K562 (cell line): ENCODE measurements around the gene RPL27A. TPM values are rescaled to one million over a fixed set of nuclear protein-coding genes. Genes with fewer than 3 reads are reported as not detected.

Experiments
- ATAC-seq: fragments of 200-7000 bp; cut with Tn5 transposase; 3 replicates; pipeline ENCODE4 v1.9.1; 2020; ENCODE audit warnings: moderate library complexity
- BruUV-seq: library from RNA; stranded (reverse); fragments of 400-500 nt; replicated peaks from 2 replicates; lab custom pipeline; 2021; lab: Mats Ljungman, UMichigan
- CTCF ChIA-PET: fragments of 300-600 bp; formaldehyde crosslinking; extraction: SDS; loops from one replicate; lab custom pipeline; 2021; ENCODE audit warnings: low intra/inter-chr PET ratio; lab: Yijun Ruan, JAX
- POLR2A ChIA-PET: fragments of 300-600, 350-650 bp; sonication (Branson Sonifier 250); formaldehyde crosslinking; extraction: SDS; loops from one replicate; lab custom pipeline; 2021; ENCODE audit warnings: antibody characterized with exemption, inconsistent platforms; lab: Yijun Ruan, JAX
- DNase-seq, 4 experiments: peaks; one replicate each; pipeline versions ENCODE4 v3.0.0 to v3.0.0-alpha.2; 2011 to 2018; ENCODE audit warnings: low spot score in 3 of 4, mixed read lengths in 3 of 4; ENCODE audit errors: extremely low read depth in 1 of 4
- FAIRE-seq: peaks from 2 replicates; lab custom pipeline; 2011; peaks lifted over from hg19 to GRCh38; lab: Jason Lieb, UNC
- H2AFZ ChIP-seq: 2 replicates; pipeline ENCODE4 v1.6.0; 2011; ENCODE audit warnings: low read depth, low read length, control low read depth, inconsistent platforms
- H3K27ac ChIP-seq: fragments of 200-600 bp; 3 replicates; pipeline ENCODE4 v1.8.0; 2011; ENCODE audit warnings: low read depth, mild to moderate bottlenecking, control low read depth, inconsistent platforms, low read length, moderate library complexity, mixed read lengths; ENCODE audit errors: extremely low read depth
- H3K27me3 ChIP-seq, 2 experiments: fragments of 300-600 bp in 1 of 2; 2 replicates in 1 of 2; 3 replicates in 1 of 2; pipeline versions ENCODE4 v1.6.0 to v1.8.0; 2011; ENCODE audit warnings: inconsistent platforms in 2 of 2, low read length in 2 of 2, mild to moderate bottlenecking in 1 of 2, mixed read lengths in 1 of 2, moderate library complexity in 1 of 2; ENCODE audit not compliant: control insufficient read depth in 2 of 2, insufficient read depth in 2 of 2
- H3K36me3 ChIP-seq: fragments of 300-600 bp; 3 replicates; pipeline ENCODE4 v1.8.0; 2011; ENCODE audit warnings: mild to moderate bottlenecking, low read length, inconsistent platforms; ENCODE audit not compliant: control insufficient read depth, insufficient read depth
- H3K4me1 ChIP-seq, 2 experiments: fragments of 200-600 bp in 1 of 2; replicated peaks in 1 of 2; 2 replicates in 1 of 2; 3 replicates in 1 of 2; pipeline versions ENCODE4 v1.5.1 to v1.8.0; 2011; ENCODE audit warnings: inconsistent platforms in 2 of 2, low read length in 2 of 2, mild to moderate bottlenecking in 1 of 2, mixed read lengths in 1 of 2, moderate library complexity in 1 of 2; ENCODE audit not compliant: control insufficient read depth in 2 of 2, insufficient read depth in 2 of 2
- H3K4me2 ChIP-seq: 2 replicates; pipeline ENCODE4 v1.6.1; 2011; ENCODE audit warnings: low read length, control low read depth, inconsistent platforms, mixed read lengths; ENCODE audit not compliant: insufficient read depth
- H3K4me3 ChIP-seq: fragments of 200-600 bp; sonication (generic), shearing (Covaris generic); 2 replicates; pipeline ENCODE4 v1.5.1; 2016; ENCODE audit warnings: control low read depth, inconsistent platforms
- H3K79me2 ChIP-seq: fragments of 200-600 bp; 3 replicates; pipeline ENCODE4 v1.8.0; 2011; ENCODE audit warnings: low read length, inconsistent platforms; ENCODE audit not compliant: control insufficient read depth, insufficient read depth
- H3K9ac ChIP-seq, 2 experiments: 2 replicates each; pipeline versions ENCODE4 v1.6.0 to v1.6.1; 2011; ENCODE audit warnings: low read depth in 2 of 2, low read length in 2 of 2, control low read depth in 1 of 2, inconsistent platforms in 1 of 2, mild to moderate bottlenecking in 1 of 2, mixed read lengths in 1 of 2; ENCODE audit not compliant: insufficient read depth in 1 of 2
- H3K9me1 ChIP-seq: one replicate; pipeline ENCODE4 v1.6.0; 2011; ENCODE audit warnings: inconsistent platforms, mild to moderate bottlenecking, low read length, moderate library complexity; ENCODE audit not compliant: control insufficient read depth, insufficient read depth
- H3K9me3 ChIP-seq: replicated peaks from 2 replicates; pipeline ENCODE4 v1.5.1; 2011; ENCODE audit warnings: low read depth, low read length, inconsistent platforms; ENCODE audit not compliant: control insufficient read depth, insufficient read depth
- H4K20me1 ChIP-seq: replicated peaks from 2 replicates; pipeline ENCODE4 v1.6.1; 2011; ENCODE audit warnings: low read length, inconsistent platforms, mixed read lengths; ENCODE audit not compliant: control insufficient read depth, insufficient read depth
- ATF7 ChIP-seq: fragments of 450-650 bp; IDR thresholded peaks from 2 replicates; pipeline ENCODE4 v1.7.1; 2014; ENCODE audit warnings: mild to moderate bottlenecking, moderate library complexity
- CC2D1A ChIP-seq: fragments of 450-650 bp; IDR thresholded peaks from 2 replicates; pipeline ENCODE4 v1.6.1; 2017; ENCODE audit warnings: mild to moderate bottlenecking
- DDX20 ChIP-seq: fragments of 450-650 bp; IDR thresholded peaks from 2 replicates; pipeline ENCODE4 v1.6.1; 2016; ENCODE audit warnings: missing genetic modification characterization, low read depth, mild to moderate bottlenecking, missing compliant biosample characterization, moderate library complexity
- ESRRB ChIP-seq: fragments of 250-450 bp; sonication (Bioruptor Pico); IDR thresholded peaks from 2 replicates; pipeline ENCODE4 v1.5.0; 2020; ENCODE audit warnings: mild to moderate bottlenecking, moderate library complexity, borderline replicate concordance
- HLTF ChIP-seq: fragments of 450-650 bp; IDR thresholded peaks from 2 replicates; pipeline ENCODE4 v1.6.1; 2016
- KLF1 ChIP-seq: fragments of 450-650 bp; IDR thresholded peaks from 2 replicates; pipeline ENCODE4 v1.6.1; 2016; ENCODE audit warnings: missing genetic modification characterization, missing compliant biosample characterization
- NFIX ChIP-seq: fragments of 250-450 bp; sonication (Bioruptor Pico); IDR thresholded peaks from 2 replicates; pipeline ENCODE4 v1.4.0; 2020; ENCODE audit warnings: low read depth, mild to moderate bottlenecking, moderate library complexity
- POLR2H ChIP-seq: IDR thresholded peaks from 2 replicates; pipeline ENCODE4 v1.6.1; 2016; ENCODE audit warnings: missing genetic modification characterization, low read depth, mild to moderate bottlenecking, control low read depth, missing compliant biosample characterization, moderate library complexity
- SP2 ChIP-seq: IDR thresholded peaks from 2 replicates; pipeline ENCODE4 v1.6.1; 2011; ENCODE audit warnings: mild to moderate bottlenecking, low read depth, low read length, moderate library complexity; ENCODE audit not compliant: poor library complexity, severe bottlenecking; ENCODE audit errors: extremely low read depth
- TAF15 ChIP-seq: fragments of 200-400 bp; formaldehyde crosslinking; IDR thresholded peaks from 2 replicates; pipeline ENCODE4 v1.6.1; 2017; ENCODE audit warnings: mild to moderate bottlenecking, low read depth, low read length, moderate library complexity
- ZBTB1 ChIP-seq: sonication (generic); formaldehyde crosslinking; IDR thresholded peaks from 2 replicates; pipeline ENCODE4 v1.8.1; 2023; ENCODE audit warnings: missing genetic modification reagents, low read depth, mild to moderate bottlenecking, borderline replicate concordance
- ZC3H11A ChIP-seq: IDR thresholded peaks from 2 replicates; pipeline ENCODE4 v1.6.1; 2012; ENCODE audit warnings: low read depth, low read length, improper control_type of control experiment
- WGBS: fragments of 100-300 bp; shearing (Covaris generic); methylation state at CpG from one replicate; pipeline ENCODE4 v1.1.6; 2016; ENCODE audit warnings: low coverage, mixed read lengths; ENCODE audit not compliant: insufficient coverage; ENCODE audit errors: missing lambda C conversion rate; 5-methylcytosine and 5-hydroxymethylcytosine counted together
- in situ Hi-C: fragments of 300-500 bp; cut with MboI; formaldehyde crosslinking; loops from 4 replicates; pipeline ENCODE4 v1.15.0; 2018; ENCODE audit warnings: inconsistent platforms, mixed read lengths
- intact Hi-C: fragments of 100-400 bp; cut with micrococcal nuclease; formaldehyde crosslinking; loops from 2 replicates; pipeline ENCODE4 v1.14.2; 2022
- polyA plus RNA-seq, 8 experiments: library from polyadenylated mRNA; depleted of rRNA in 4 of 8; stranded (reverse) in 5 of 8; unstranded in 3 of 8; fragments of >200 nt; fragmentation: Nextera tagmentation in 2 of 8; fragmentation: Illumina TruSeq in 1 of 8; extraction: Ambion mirVana in 2 of 8; extraction: Trizol in 1 of 8; gene quantifications; 2 replicates each; pipeline versions ENCODE4 v1.2.1 to v1.2.3, GENCODE V29; 2011 to 2014; ENCODE audit warnings: inconsistent platforms in 1 of 8, missing spikeins in 1 of 8
- total RNA-seq, 7 experiments: library from RNA; depleted of rRNA in 6 of 7; stranded (reverse); fragments of >200 nt in 6 of 7; fragmentation: Illumina TruSeq in 2 of 7; extraction: Trizol in 2 of 7; gene quantifications; 2 replicates each; pipeline versions ENCODE4 v1.2.1 to v1.2.3, GENCODE V29; 2011 to 2021; ENCODE audit warnings: low replicate concordance in 1 of 7
- TF ChIP-seq, protein P1 (sequence below): fragments of 250-450 bp; sonication (Bioruptor Pico); IDR thresholded peaks from 2 replicates; pipeline ENCODE4 v1.8.0; 2022; ENCODE audit warnings: inconsistent platforms
- TF ChIP-seq, protein P2 (sequence below): fragments of 250-450 bp; sonication (Bioruptor Pico); IDR thresholded peaks from 2 replicates; pipeline ENCODE4 v1.9.0; 2021; ENCODE audit warnings: mild to moderate bottlenecking
- TF ChIP-seq, protein P3 (sequence below): fragments of 450-650 bp; IDR thresholded peaks from 2 replicates; pipeline ENCODE4 v1.6.1; 2018; ENCODE audit not compliant: partially characterized antibody
- TF ChIP-seq, protein P4 (sequence below): fragments of 450-650 bp; IDR thresholded peaks from 2 replicates; pipeline ENCODE4 v1.6.1; 2018; ENCODE audit warnings: mild to moderate bottlenecking, low read depth; ENCODE audit not compliant: partially characterized antibody

RPL27A gene
- total and polyA plus RNA-seq, 9 of the 15 experiments (the other 6 are each of a cell fraction or from before 2014, with no cell fraction given), result 790 to 4,241 (median 2,267) TPM

DNA sequence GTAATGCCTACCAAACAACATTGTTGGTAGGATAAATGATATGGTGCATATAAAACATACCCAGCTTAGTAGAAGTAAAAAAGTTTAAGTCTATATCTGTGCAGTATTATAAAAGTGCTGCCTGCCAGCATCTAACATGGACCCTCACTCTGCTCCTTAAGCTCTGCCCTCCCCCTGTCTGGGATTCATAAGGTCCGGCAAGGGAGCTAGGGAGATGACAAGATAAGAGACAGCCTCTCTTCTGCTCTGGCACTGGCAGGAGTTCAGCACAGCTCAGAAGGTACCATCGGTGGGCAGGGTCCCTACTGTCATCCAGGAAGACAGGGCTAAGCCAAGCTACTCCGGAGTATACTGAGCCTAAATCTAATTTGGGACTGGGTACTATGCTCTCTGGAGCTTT, 42.9 kb upstream of the RPL27A start:
- H3K27ac ChIP-seq, result no peak overlapping the region
- TF ChIP-seq POLR2H (tag) (no peak), NFIX (CRISPR knock-in tag) (no peak), KLF1 (no peak), HLTF (no peak), ZBTB1 (CRISPR knock-in tag) (no peak), ESRRB (CRISPR knock-in tag) (no peak), SP2 (no peak), ATF7 (no peak), DDX20 (no peak), ZC3H11A (no peak), CC2D1A (no peak), TAF15 (no peak)
- TF ChIP-seq, protein P1, sequence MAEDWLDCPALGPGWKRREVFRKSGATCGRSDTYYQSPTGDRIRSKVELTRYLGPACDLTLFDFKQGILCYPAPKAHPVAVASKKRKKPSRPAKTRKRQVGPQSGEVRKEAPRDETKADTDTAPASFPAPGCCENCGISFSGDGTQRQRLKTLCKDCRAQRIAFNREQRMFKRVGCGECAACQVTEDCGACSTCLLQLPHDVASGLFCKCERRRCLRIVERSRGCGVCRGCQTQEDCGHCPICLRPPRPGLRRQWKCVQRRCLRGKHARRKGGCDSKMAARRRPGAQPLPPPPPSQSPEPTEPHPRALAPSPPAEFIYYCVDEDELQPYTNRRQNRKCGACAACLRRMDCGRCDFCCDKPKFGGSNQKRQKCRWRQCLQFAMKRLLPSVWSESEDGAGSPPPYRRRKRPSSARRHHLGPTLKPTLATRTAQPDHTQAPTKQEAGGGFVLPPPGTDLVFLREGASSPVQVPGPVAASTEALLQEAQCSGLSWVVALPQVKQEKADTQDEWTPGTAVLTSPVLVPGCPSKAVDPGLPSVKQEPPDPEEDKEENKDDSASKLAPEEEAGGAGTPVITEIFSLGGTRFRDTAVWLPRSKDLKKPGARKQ, result no peak
- TF ChIP-seq, protein P2, sequence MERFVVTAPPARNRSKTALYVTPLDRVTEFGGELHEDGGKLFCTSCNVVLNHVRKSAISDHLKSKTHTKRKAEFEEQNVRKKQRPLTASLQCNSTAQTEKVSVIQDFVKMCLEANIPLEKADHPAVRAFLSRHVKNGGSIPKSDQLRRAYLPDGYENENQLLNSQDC (CRISPR knock-in tag), result no peak
- TF ChIP-seq, protein P3, sequence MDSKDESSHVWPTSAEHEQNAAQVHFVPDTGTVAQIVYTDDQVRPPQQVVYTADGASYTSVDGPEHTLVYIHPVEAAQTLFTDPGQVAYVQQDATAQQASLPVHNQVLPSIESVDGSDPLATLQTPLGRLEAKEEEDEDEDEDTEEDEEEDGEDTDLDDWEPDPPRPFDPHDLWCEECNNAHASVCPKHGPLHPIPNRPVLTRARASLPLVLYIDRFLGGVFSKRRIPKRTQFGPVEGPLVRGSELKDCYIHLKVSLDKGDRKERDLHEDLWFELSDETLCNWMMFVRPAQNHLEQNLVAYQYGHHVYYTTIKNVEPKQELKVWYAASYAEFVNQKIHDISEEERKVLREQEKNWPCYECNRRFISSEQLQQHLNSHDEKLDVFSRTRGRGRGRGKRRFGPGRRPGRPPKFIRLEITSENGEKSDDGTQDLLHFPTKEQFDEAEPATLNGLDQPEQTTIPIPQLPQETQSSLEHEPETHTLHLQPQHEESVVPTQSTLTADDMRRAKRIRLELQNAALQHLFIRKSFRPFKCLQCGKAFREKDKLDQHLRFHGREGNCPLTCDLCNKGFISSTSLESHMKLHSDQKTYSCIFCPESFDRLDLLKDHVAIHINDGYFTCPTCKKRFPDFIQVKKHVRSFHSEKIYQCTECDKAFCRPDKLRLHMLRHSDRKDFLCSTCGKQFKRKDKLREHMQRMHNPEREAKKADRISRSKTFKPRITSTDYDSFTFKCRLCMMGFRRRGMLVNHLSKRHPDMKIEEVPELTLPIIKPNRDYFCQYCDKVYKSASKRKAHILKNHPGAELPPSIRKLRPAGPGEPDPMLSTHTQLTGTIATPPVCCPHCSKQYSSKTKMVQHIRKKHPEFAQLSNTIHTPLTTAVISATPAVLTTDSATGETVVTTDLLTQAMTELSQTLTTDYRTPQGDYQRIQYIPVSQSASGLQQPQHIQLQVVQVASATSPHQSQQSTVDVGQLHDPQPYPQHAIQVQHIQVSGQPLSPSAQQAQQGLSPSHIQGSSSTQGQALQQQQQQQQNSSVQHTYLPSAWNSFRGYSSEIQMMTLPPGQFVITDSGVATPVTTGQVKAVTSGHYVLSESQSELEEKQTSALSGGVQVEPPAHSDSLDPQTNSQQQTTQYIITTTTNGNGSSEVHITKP, result no peak
- TF ChIP-seq, protein P4, sequence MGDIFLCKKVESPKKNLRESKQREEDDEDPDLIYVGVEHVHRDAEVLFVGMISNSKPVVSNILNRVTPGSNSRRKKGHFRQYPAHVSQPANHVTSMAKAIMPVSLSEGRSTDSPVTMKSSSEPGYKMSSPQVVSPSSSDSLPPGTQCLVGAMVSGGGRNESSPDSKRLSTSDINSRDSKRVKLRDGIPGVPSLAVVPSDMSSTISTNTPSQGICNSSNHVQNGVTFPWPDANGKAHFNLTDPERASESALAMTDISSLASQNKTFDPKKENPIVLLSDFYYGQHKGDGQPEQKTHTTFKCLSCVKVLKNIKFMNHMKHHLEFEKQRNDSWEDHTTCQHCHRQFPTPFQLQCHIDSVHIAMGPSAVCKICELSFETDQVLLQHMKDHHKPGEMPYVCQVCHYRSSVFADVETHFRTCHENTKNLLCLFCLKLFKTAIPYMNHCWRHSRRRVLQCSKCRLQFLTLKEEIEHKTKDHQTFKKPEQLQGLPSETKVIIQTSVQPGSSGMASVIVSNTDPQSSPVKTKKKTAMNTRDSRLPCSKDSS, result no peak

More for the DNA sequence above, 42.9 kb upstream of the RPL27A start:
- H3K9me3 ChIP-seq, result no peaks in the 10 kb centered on the region
- peaks cover 15% of the 10 kb centered on the region for H3K36me3 ChIP-seq
- DNase-seq, result no peak
- 0 out of 2 replicates have a peak, but pooled peaks cover 4% of the 10 kb centered on the region for H4K20me1 ChIP-seq
- ChIA-PET POLR2A (interaction anchor here (1.1 to 1.4 kb wide), 2 partner anchors 8 to 43 kb away, joined by 4 read pairs; partner anchors contain the start of genes RPL27A and TRIM66), CTCF (no interaction called here)
- no peaks in the 10 kb centered on the region for H3K27me3 ChIP-seq
- 70% methylated on average over 3 of the region's 3 CpGs for WGBS
- FAIRE-seq, result no peak
- no peak overlapping the region for H2AFZ ChIP-seq
- intact Hi-C loops (no loop called here), in situ Hi-C loops (no loop called here)
- H3K9me1 ChIP-seq, result no peaks in the 10 kb centered on the region
- H3K4me3 ChIP-seq, result no peak overlapping the region
- no peak overlapping the region for H3K4me2 ChIP-seq
- no peak for ATAC-seq
- H3K79me2 ChIP-seq, result no peaks in the 10 kb centered on the region
- no TSS peak for BruUV-seq
- H3K4me1 ChIP-seq, result peaks cover 2 to 5% of the 10 kb centered on the region in 2 experiments; a peak in 4 of 5 replicates
- H3K9ac ChIP-seq, result no peak overlapping the region
